Measurements from ENCODE around the gene PTPRG. TPM values are rescaled to one million over a fixed set of nuclear protein-coding genes. Genes with fewer than 3 reads are reported as not detected.

The PTPRG gene
- total and polyA plus RNA-seq, 2 experiments from 2014 or later: 15.2 to 45.7 TPM

DNA sequence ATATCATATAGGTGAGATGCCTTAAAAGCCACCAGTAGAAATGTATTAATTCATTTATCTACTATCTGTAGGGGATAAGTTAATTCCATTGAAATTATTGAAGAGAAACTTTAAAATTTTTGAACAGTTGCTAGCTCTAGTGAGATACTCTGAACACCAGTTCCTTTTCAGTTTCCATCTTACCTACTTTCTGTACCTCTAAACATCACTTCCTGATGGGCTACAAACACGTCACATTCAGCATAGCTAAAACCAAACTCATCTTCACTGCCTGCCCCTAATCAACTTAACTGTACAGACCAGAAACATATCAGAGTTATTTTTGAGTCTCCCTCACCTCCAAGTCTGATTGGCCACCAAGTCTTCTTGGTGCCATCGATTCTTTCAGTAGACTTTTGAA, 723.1 kb downstream of the PTPRG start:
- TF ChIP-seq CTCF (IDR thresholded peaks at IDR 0.05; ENCODE audit: low read depth, low read length): no peak
- H3K4me3 ChIP-seq: no peak overlapping the region
- H3K27ac ChIP-seq: no peak overlapping the region
- H3K36me3 ChIP-seq: peaks cover 6% of the 10 kb centered on the region
- no peaks in the 10 kb centered on the region for H3K4me1 ChIP-seq (ENCODE audit: low read depth)
- no peak for DNase-seq (ENCODE audit: low read depth in 1 of 2, low spot score in 1 of 2)
- no peaks in the 10 kb centered on the region for H3K9me3 ChIP-seq (ENCODE audit: low read depth)
- H3K27me3 ChIP-seq: no peaks in the 10 kb centered on the region

GRCh38 chr3:62287392-62287927, 726.1 kb downstream of the PTPRG start:
- no peak for DNase-seq (ENCODE audit: low read depth in 1 of 2, low spot score in 1 of 2)
- H3K9me3 ChIP-seq (ENCODE audit: low read depth): no peaks in the 10 kb centered on the region
- no peak for TF ChIP-seq CTCF (IDR thresholded peaks at IDR 0.05; ENCODE audit: low read depth, low read length)
- no peaks in the 10 kb centered on the region for H3K4me1 ChIP-seq (ENCODE audit: low read depth)
- no peak overlapping the region for H3K27ac ChIP-seq
- no peak overlapping the region for H3K4me3 ChIP-seq
- H3K36me3 ChIP-seq: peaks cover 3% of the 10 kb centered on the region
- H3K27me3 ChIP-seq: no peaks in the 10 kb centered on the region

- TF ChIP-seq CTCF (IDR thresholded peaks at IDR 0.05; ENCODE audit: low read depth, low read length): no peak
- no peak overlapping the region for H3K4me3 ChIP-seq
- no peaks in the 10 kb centered on the region for H3K9me3 ChIP-seq (ENCODE audit: low read depth)
- DNase-seq (ENCODE audit: low read depth in 1 of 2, low spot score in 1 of 2): no peak
- peaks cover 15% of the 10 kb centered on the region for H3K36me3 ChIP-seq
- no peaks in the 10 kb centered on the region for H3K27me3 ChIP-seq
- H3K4me1 ChIP-seq (ENCODE audit: low read depth): no peaks in the 10 kb centered on the region
- no peak overlapping the region for H3K27ac ChIP-seq
Observed at GRCh38 chr3:62289922-62290321, 728.6 kb downstream of the PTPRG start.

DNA sequence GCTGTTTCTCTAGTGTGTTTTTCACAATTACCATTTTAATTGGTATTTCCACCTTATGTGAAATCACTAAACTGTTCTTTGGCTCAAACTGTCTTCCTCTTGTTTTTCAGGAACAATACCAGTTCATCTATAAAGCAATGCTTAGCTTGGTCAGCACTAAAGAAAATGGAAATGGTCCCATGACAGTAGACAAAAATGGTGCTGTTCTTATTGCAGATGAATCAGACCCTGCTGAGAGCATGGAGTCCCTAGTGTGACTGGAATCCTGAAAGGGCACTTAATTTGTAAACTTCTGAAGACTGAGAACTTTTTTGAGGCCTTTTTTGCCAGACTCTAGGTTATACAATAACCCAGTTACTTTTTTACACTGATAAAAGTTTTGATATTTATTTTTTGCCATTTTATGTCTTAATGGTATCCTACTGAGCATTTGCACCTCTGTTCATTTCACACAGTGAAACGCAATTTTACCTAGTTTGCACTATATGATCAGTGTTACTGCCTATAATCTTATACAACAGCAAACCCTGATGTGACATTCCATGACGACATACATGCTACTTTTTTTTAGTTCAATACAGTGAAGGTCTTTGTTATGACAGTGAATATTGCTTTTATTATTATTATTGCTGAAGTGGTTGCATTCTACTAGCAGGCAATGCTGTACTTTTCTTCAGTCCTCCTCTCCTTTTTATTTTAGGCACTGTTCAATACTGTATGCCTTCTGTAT, 731.8 kb downstream of the PTPRG start:
- H3K27ac ChIP-seq: no peak overlapping the region
- H3K36me3 ChIP-seq: peaks cover 15% of the 10 kb centered on the region
- no peak for TF ChIP-seq CTCF (IDR thresholded peaks at IDR 0.05; ENCODE audit: low read depth, low read length)
- no peak overlapping the region for H3K4me3 ChIP-seq
- H3K9me3 ChIP-seq (ENCODE audit: low read depth): no peaks in the 10 kb centered on the region
- H3K27me3 ChIP-seq: no peaks in the 10 kb centered on the region
- no peak for DNase-seq (ENCODE audit: low read depth in 1 of 2, low spot score in 1 of 2)
- peaks cover 7% of the 10 kb centered on the region for H3K4me1 ChIP-seq (ENCODE audit: low read depth)

DNA sequence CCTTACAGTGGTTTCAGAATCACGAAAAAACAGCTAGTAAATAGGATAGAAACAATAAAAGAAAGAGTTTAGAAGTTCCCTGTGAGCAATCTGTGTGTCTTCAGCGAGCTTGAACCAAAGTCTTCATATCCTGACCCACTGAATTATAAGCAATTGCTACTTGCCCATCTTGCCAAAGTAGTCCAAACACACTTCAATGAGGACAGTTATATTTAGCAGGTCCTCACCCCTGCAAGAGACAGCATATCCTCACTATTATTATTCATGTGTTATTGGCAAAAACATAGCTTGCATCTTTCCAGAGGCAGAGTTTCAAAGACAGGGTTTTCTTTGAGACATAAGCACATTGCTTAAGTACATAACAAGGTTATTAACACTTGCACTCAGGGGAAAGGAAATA, 734.2 kb downstream of the PTPRG start:
- no peaks in the 10 kb centered on the region for H3K9me3 ChIP-seq (ENCODE audit: low read depth)
- H3K27me3 ChIP-seq: no peaks in the 10 kb centered on the region
- H3K4me3 ChIP-seq: no peak overlapping the region
- TF ChIP-seq CTCF (IDR thresholded peaks at IDR 0.05; ENCODE audit: low read depth, low read length): no peak
- H3K4me1 ChIP-seq (ENCODE audit: low read depth): peaks cover 7% of the 10 kb centered on the region
- H3K36me3 ChIP-seq: peaks cover 15% of the 10 kb centered on the region
- no peak overlapping the region for H3K27ac ChIP-seq
- no peak for DNase-seq (ENCODE audit: low read depth in 1 of 2, low spot score in 1 of 2)
